Pons (tissue), 1 donor: Measurements from ENCODE around the gene CPNE4.
A peak's percentile ranks its signal among the peaks of the same experiment; 100 is the strongest.
"Not testable (repeated sequence)": the region's sequence is repeated elsewhere in the genome, so short reads cannot be mapped to it uniquely, and the experiment has no call there.

ENCODE experiments used
- DNase-seq: peaks from one replicate; pipeline ENCODE4 v3.0.0-alpha.2; 2016; ENCODE audit warnings: low spot score

Gene CPNE4

DNA sequence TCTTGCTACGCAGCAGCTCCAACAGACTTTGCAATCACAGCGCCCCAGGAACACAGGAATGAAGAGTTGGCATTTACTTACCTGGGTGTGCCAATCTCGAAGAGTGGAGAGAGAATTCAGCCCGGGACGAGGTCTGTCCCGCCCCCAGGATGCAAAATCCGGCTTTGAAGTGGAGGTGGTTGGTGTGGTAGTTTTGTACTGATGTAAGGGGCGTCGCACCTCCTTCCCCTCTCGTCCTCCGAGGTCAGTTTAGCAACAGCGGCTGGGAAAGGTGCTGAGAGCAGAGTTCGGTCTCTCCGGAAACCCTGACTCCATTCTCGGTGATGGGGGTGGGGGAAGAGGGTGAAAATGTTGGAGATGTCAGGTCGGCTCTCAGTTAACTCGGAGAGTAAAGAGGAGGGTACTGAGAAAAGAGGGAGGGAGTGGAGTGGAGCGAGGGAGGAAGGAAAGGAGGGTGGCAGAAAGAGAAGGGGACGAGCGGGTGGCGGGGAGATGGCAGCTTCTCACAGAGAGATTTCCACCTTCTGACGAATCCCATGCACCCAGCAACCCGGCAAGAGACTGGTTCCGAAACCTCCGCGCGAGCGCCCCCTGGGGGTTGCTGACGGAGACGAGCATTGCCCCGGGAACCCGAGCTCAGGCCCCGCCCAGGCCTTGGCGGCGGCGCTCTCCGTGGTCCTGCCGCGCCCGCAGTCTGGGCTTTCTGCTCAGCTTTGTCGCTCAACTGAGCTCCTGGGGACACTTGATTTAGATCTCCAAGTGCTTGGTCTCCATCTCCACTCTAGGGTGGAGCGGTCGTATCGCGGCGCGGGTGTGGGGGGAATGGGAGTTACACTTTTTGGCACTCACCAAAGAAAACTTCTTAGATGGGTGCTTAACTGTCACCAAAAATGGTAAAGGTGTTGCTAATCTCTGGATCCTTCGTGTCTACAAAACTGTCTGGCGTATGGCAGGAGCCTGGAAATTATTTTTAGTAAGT lies at the start of gene CPNE4:
Gene CPNE4, minus strand, starts transcription at position 529 of the 979 bp plus-strand sequence.
- DNase-seq, result peak; percentile 53

DNA sequence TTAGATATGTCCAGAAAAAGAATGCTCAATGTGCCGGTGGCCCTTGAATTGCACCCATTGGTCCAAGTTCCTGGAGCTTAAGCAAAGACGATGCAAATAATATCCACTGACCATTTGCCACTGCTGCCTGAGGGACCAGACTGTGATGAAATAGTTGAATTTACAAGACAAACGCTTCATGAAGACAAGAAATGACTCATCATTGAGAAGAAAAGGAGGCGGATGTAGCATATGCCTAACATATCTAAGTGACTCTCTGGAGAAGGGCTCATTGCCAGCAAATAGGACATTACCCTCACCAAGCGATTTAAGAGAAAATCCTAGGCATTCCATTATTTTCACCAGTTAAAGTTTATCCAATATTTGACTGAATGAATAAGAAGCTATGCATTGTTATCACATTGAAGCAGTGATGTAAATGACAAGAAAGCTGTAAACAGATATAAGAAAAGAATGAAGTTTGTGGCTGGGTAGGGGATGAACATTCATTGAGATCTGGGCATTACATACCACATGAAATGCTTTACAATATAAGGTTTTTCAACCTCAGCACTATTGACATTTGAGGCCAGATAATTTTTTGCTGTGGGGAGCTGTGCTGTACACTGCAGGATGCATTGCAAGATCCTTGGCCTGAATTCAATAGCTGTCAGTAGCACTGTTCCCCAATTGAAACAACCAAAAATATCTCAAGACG lies 48.9 kb upstream of the CPNE4 start:
- DNase-seq, result no peak

DNA sequence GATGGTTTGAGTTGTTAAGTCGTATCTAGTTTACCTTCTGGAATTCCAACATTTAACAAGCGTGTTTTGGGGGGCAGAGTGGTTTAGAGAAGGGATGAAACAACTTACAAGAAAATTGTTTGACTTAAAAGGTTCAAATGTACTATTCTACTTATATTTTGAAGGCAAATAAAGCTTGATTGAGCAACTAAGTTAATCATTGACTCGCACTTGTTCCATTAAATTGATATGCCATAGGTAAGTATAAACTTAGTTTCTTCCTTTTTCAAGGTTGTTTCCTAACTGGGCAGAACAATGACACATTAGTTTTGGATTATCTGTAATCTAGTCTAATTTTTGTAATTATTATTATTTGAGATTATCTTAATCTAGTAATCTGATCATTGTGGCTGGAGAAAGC lies 48.3 kb upstream of the CPNE4 start:
- DNase-seq, result no peak

DNA sequence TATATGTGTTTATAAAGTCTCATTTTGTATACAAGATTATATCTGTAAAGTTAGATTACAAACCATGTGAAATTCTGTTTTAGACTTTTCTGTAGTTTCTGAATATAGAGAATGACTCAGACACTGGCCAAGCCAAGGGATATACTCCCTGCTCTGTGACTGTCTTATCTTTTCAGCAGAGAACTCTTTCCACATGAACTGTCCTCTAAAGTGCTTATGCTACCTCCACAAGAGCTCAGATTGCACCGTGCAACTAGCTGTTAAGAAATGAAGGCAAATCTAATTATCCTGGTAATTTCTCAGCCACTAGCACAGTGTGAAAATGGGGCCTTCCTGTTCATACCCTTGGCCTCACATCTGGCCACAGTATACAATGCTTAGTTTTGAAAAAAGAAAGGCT lies 44.3 kb upstream of the CPNE4 start:
- DNase-seq, result no peak

GRCh38 chr3:132073771-132074170 lies 39.0 kb upstream of the CPNE4 start:
- DNase-seq, result no peak

DNA sequence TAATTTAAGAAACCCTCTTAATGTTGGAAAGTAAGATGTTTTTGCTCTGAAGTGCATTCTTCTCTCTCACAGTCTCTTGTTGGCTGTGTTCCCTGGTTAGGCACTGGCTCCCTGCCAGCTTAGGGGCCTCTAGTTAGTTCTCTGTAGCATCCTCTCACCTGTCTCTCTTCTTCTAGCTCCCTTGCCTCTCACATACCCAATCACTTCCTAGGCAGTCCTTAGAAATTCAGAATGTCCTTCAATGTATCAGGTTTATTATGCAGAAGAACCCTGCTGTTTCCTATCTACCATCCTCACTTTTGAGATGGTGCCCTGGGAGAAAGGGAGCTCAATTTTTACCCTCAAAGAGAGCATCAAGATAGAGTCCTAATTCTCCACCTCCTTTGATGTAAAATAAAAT lies 36.2 kb upstream of the CPNE4 start:
- no peak for DNase-seq

GRCh38 chr3:132064114-132064513 lies 29.3 kb upstream of the CPNE4 start:
- DNase-seq, result no peak

DNA sequence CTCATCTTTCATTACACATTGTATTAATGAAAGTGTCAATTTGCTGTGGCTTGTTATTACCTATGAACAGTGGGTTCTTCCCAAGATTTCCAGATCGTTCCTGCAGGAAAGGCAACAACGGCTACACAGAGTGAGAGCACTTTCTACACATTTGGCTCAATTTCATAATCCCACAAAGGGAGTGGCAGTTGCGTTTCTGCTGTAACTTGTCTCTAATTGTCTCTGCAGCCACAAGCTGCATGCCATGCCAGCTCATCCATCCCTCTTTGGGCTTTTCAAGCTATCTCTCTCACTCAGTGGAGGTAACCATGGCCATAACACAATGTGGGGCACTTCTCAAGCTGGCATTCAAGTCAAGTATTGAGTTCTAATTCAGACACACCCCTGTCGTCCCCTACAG lies 27.7 kb upstream of the CPNE4 start:
- no peak for DNase-seq

DNA sequence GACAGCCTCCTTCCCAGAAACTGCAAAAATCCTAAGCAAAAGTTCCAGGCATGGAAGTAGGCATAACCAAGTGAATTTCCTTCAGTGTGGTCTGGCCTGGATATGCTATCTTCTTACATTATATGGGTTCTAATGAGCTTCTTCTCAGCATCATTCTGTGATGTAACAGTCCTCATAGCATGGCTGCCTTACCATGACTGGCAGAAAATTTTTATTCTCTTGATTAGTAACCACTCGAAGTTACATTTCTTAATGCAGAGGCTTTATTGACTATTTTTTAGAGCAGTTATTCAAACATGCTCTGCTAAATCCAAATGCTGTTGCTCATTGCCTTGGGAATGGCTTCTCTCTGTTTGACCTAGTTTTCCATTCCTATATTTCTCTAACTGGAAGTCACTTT lies 21.1 kb upstream of the CPNE4 start:
- no peak for DNase-seq

- DNase-seq, result no peak
Observed at GRCh38 chr3:132047209-132047608, 12.4 kb upstream of the CPNE4 start.

GRCh38 chr3:132044874-132045273 lies 10.1 kb upstream of the CPNE4 start:
- not testable (repeated sequence) for DNase-seq

- DNase-seq, result no peak
Observed at GRCh38 chr3:132042681-132043080, 7.9 kb upstream of the CPNE4 start.

- DNase-seq, result peak; percentile 9
Observed at GRCh38 chr3:132038198-132038825, 3.5 kb upstream of the CPNE4 start.

- no peak for DNase-seq
Observed at GRCh38 chr3:132037581-132037980, 2.8 kb upstream of the CPNE4 start.

DNA sequence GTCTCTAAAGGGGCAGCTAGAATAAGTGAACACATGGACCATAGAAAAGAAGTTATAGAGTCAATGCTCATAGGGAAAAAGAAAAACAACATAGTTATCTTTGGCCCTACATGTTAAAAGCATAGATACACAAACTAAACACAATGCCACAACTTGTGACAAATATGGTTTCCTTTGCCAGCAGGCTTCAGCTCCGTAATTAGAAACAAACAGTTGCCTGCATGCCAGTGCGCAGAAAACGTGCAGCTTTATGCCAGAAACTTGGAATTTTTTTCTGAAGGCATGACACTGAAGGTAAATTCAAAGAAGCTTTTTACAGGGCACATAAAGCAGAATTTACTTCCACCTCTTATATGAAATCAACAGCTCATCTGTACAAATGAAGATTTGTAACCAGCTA lies 2.2 kb upstream of the CPNE4 start:
- no peak for DNase-seq

GRCh38 chr3:132034097-132034485 lies 723 bp downstream of the CPNE4 start:
- no peak for DNase-seq

GRCh38 chr3:132033471-132033870 lies 1.3 kb downstream of the CPNE4 start:
- no peak for DNase-seq

DNA sequence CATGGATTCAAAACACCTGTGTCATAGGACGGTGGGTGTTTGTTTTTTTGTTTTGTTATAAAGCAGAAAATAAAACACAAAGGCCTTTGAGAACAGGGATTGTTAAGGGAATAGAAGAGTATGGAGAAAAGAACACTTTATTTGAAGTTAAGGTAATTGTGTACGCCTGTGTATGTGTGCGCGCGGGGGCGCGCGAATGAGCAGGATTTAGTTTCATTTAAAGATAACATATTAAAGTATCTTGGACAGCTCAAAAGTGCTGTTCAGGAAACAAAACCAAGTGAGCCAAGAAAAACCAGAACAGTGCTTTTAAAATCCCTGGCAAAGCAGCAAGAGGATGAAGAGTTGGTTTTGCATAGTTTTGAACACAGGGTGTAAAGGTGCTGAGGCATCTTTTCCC lies 1.9 kb downstream of the CPNE4 start:
- DNase-seq, result no peak

- peak; percentile 78 for DNase-seq
Observed at GRCh38 chr3:132029182-132029902, 5.5 kb downstream of the CPNE4 start.

- DNase-seq, result no peak
Observed at GRCh38 chr3:132022914-132023313, 11.9 kb downstream of the CPNE4 start.

DNA sequence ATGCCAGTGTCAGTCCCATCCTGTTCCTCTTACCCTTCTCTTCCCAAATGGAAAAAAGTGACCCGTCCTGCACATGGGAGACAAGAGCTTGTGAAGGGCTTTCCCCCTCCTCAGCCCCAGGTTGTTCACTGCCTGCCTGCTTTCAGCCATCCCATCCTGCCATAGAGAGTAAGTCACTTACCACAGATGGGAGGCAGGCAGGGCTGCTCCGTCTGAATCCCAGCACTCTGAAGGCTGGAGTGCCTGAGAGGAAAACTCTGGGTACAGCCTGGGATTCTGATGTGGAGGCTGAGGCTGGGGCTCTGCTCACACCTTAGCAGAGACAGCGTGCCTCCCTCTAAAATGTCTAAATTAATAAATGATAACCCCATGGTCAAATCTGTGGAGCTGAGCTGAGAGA lies 14.8 kb downstream of the CPNE4 start:
- no peak for DNase-seq

DNA sequence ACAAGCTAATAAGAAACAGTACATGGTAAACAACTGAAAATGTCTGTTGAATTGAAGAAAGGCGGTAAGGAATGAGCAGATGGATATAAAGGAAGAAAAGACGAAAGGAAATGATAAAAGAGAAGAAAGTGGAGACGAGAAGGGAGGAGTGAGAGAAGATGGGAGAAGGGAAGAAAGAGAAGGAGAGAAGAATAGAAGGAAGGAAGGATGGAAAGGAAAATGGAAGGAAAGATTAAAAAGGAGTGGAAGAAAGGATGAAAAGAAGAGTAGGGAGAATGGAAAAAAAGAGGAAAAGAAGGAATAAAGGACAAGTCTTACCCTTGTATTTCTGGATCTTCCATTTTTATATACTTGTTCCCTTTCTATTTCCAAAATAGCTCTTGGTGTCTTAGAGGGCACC lies 17.7 kb downstream of the CPNE4 start:
- DNase-seq, result no peak
